CD4-positive, alpha-beta T cell treated with Interleukin-21 for 1 hour (primary cell): Measurements from ENCODE around the gene GBA3.

Experiments used
- DNase-seq: peaks from one replicate; pipeline ENCODE4 v3.0.0-alpha.2; 2020

Gene GBA3

DNA sequence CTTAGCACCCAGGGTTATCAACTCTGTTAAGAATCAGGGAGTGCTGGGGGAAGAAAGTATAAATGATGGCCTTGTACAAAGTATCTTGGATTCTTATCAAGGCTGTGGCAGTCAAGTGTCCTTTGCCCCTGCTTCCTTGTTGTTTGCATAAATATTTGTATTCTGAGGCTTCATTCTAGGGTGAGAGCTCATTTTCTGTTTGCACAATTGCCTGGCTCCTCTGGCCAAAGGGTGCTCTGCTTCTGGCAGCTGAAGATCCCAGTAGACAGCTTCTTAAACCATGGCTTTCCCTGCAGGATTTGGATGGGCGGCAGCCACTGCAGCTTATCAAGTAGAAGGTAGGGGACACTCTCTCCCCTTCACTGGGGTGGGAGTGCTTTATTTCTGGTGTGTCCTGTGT lies at the start of gene GBA3:
Gene GBA3 (plus strand): TSS at position 202 of the 400 bp plus-strand sequence.
- DNase-seq, result no peak

DNA sequence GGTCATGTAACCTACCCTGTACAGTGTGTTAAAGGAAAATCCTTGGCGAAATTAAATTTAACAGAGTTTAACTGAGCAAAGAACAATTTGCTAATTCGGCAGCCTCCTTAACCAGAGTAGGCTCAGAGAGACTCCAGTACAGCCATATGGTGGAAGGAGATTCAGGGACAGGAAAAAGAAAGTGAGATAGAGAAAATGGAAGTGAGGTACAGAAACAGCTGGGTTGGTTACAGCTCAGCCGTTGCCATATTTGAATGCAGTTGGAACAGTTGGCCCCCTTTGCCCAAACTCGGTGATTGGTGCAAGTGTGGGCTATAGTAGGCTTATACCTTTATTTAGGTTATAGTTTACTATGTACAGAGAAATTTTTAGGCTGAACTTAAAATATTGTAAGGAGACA lies 48.8 kb upstream of the GBA3 start:
- no peak for DNase-seq

DNA sequence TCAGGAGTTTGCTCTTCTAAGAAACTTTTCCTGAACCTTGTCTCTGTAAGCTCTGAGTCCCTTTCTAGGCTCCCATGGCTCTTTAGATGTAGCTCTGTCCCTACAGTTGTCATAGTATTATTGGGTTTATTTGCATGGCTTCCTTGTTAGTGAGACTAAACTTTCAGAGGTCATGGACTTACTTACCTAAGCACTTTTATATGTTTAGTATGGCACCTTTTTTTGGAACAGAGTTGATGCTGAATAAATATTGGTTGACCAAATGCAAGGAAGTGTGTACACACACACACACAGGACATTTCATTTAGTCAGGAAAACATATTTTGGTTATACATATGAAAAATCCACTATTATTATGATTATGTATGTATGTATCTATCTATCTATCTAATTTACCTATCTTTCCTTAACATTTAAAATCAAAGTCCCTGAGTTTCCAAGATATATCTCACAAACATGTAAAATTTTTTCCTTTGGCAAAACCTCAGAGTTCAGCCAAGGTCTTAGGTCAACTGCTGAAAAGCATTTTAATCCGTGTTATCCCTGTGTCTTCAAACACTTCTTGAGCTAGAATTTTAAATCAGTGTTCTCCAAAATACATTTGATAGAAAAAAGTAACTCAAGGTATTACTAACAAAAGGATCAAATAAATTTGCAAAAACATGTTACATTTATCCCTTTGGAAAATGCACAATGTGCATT lies 47.1 kb upstream of the GBA3 start:
- DNase-seq, result no peak

DNA sequence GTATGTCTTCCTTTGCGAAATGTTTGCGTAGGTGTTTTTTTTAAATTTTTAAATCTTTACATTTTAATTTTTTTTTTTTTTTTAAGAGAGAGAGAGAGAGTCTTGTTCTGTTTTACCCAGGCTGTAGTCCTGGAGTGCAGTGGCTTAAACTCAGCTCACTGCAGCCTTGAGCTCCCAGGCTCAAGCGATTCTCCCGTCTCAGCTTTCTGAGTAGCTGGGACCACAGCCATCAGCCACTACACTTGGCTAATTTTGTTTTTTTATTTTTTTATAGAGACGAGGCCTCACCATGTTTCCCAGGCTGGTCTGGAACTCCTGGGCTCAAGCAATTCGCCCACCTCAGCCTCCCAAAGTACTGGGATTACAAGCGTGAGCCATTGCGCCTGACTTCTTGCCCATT lies 43.7 kb upstream of the GBA3 start:
- DNase-seq, result no peak

DNA sequence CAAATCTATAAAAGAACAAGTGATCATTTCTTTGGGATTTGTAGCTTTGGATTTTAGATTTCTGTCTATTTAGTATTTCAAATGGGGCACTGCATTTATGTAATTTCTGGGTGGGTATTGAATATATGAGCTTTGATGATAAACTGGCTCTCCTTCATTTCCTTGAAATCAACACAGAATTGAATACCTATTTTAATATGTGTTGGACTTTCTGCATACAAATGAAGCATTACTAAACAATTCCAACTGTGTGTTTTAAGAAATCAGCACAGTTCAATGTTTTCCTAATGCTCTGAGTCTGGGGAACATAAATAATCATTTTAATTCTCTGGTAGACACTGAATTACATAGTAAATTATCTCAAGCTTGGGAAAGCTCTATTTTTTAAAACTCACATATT lies 42.0 kb upstream of the GBA3 start:
- no peak for DNase-seq

DNA sequence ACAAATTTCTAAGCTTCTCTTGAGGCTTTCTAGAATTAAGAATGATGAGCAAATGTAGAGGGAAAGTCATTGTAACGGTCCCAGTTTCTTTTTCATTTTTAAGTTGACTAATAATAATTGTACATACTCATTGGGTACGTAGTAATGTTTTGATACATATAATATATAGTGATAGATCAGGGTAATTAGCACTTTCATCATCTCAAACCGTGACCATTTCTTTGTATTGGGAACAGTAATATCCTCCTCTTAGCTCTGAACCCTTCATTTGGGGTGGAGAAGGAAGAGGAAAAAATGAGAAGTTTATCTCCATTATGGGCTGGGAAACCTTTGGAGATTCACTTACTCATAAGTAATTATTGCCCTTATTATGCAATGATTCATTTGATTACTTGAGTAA lies 39.0 kb upstream of the GBA3 start:
- no peak for DNase-seq

DNA sequence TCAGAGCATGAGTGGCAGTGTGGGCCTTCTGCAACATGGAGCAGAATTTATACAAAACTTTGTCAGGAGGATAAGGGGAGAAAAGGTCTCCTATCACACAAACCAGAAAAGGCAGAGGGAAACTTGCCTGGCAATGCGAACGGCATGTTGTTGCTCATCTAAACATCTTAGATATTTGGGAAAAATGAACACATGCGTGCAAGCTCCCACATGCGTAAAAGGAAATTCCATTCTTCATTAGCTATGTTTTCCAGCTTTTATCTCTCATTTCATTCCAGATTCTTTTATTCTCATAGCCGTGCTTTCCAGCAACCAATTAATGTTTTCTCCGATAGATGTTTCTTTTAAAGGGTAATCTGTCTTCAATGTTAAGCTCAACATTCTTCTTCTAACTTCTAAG lies 31.3 kb upstream of the GBA3 start:
- no peak for DNase-seq

DNA sequence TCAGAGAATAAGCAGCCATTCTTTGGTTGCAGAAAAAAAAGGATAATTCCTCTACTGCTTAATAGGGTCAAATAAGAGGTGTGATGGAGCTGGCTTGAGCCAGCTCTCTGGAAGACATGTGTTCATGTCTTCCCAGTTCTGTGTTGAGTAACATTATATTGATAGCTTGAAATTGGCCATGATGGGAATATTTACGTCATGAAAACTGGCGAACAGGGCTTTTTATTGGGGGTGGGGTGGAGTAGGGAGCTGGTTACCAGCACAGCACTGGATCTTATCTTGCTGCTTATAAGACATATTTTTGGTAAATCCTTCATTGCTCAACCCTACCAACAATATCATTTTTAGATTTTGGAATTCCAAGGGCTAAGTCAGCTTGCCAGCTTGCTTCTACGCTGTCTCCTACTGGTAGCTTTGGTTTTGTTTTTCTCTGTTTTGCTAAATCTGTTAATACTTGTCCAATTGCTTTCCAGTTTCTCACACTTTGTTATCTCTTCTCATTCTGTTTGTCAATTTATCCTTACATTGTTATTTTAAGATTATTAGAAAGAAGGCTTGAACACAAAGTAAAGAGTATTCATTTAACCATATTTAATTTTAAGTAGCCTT lies 25.3 kb upstream of the GBA3 start:
- no peak for DNase-seq

DNA sequence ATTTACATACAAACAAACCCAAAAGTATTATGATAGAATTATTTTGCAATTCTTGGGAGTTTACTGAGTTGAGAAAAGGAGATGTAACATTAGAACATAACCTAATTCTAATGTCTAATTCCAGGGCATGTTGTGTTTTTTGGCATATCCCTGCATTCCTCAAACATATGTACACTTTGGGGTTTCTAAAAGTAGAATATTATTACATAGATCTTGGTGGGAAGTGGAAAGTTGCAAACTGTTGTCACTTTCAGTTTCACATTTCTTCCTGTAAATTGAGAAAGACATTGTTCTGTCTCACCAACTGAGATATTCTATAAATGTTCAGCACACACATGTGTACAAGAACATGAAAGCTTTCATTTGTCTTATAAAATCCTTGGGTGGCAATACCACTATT lies 24.4 kb upstream of the GBA3 start:
- no peak for DNase-seq

DNA sequence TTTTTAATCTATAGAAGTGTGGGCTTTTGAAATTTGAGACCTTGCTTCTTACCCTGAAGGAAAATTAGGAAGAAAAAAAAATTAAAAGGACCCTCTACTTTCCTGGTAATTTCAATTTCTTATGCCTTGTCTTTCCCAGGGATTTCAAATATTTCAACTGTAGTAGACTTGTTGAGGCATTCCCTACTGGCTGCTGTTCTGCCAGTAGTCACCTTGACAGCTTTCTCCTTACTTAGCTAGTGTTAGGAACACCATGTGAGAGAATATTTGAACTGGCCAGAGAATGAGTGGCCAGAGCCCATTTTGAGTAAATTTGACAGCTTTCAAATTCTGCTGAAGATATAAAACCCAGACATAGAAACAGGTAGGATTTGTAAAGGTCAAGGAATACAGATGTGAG lies 24.0 kb upstream of the GBA3 start:
- DNase-seq, result no peak

DNA sequence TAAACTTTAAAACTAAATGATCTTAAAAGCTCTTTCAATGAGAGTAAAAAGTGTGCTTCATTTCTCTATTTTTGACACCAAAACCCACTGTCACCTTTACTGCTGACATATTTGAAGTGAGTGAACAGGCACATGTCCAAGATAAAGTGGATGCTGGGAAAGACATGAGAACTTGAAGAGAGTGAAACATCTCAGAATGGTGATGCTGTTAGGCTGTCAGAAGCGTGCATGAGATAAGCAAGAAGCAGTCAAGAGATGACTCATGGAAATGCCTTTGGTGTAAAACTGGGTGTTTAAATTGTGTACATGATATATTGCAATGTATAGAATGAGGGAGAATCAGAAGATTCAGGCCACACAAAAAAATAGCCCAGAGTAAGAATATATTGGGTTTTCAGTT lies 21.8 kb upstream of the GBA3 start:
- no peak for DNase-seq

DNA sequence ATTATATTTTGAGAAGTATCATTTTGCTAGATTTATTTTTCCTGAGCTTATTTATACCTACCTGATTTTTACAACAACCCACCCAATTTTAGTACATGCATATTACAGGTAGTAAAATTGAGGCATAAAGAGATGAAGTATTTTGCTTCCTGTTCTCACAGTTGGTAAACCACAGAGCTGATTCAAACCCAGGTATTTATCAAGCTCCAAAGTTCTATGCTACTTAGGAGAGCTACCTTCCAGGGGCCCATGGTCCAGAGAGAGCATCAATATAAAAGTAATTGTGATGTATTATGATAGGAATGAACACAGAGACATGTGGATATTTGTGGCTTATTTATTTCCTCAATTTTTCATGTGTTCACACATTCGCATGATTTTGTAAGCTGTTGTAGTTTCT lies 20.2 kb upstream of the GBA3 start:
- no peak for DNase-seq

DNA sequence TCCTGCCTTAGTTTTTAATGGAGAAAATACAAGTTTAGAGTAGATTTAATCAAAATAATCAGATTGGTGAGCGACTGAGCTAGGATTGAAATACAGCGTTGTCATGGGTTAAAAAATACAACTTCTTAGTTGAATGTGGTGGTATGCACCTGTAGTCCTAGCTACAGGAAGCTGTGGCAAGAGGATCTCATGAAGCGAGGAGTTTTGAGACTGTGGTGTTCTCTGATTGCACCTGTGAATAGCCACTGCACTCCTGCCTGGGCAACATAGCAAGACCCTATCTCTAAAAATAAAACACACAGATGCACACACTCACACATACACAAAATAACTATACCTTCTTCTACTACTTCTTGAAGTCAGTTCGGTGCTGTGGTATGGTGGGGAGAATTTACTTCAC lies 19.8 kb upstream of the GBA3 start:
- DNase-seq, result no peak

DNA sequence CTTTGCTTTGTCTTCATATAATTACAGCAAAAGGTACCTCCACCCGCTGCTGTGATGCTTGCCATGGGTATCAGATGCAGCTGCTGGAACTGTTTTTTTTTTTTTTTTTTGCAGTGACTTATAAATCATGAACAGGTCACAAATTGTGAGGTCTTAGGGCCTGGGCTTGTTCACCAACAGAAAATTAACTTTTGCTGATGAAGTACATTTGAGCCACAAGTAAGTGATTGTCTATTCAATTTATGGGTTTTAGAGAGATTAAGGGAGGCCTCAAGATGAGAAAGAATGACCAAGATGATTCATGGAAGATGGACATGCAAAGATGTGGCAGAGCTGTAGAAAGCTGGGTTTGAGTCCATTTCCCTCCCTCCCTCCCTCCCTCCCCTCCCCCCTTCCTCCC lies 18.0 kb upstream of the GBA3 start:
- no peak for DNase-seq

DNA sequence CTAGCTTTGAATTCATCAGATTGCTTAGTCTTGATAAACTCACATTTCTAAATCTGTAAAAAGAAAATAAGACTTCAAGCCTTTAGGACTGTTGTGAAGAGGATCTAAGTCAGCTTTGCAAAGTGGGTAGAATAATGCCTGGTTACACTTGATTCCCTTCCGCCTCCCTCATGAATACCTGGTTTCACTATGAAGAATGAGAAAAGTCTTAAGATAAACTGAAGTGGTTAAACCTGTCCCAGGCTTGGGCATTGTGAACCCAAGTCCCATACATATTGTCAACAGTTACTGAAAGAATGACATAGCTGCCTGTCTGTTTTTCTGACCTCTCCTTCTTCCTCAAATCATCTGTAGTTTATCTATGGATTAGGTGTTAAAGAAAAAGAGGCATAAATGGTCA lies 16.7 kb upstream of the GBA3 start:
- DNase-seq, result no peak

DNA sequence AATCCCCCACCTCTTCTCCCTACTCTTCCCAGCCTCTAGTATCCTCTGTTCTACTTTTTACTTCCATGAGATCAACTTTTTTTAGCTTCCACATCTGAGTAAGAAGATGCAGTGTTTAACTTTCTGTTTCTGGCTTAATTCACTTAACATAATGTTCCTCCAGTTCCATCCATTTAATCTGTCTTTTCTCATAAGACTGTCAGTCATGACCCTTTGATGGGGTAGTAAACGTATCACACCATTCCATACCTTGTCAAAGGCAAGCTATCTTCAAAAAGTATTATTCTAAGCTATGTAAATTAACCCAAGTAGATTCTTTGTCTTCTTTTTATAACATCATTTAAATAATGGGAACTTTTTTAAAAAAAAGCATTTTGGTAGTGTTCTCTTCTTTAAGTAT lies 15.0 kb upstream of the GBA3 start:
- no peak for DNase-seq

DNA sequence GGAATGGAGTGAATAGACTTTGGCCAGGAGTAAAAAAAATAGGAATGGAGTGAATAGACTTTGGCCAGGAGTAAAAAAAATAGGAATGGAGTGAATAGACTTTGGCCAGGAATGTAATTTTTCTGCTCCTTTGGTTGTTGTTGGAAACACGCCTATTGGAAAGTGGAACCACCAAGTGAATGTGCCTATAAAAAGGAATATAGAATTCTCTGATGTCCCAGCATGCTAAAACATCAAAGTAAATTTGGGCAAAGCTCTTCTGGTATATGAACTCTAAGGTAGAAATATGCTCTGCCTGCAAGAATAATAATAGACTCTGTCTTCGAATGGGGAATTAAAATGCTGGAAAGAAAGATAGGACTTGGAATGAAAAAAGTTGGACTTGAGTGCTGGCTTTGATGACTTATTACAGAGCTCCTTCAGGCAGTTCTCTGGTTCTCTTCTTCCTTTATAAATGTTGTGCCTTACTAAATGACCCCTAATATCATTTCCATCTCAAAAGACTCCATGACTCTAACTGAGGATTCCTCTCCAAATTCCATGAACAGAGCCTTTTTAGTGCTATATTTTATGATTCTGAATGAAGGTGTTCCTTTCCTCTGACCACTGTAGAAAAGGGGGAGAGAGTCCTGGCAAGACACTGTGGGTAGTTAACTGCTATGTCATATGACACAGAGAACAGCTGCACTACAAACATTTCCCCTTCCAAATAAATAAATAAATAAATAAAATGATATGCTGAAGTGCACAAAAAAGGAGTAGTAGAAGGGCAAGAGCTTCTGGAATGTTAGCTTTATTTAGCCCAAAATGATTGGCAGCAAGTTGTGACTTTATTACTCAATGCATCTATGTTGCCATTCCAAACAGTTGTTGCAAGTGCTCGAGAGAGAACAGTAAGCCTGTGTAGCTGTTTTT lies 13.5 kb upstream of the GBA3 start:
- no peak for DNase-seq

DNA sequence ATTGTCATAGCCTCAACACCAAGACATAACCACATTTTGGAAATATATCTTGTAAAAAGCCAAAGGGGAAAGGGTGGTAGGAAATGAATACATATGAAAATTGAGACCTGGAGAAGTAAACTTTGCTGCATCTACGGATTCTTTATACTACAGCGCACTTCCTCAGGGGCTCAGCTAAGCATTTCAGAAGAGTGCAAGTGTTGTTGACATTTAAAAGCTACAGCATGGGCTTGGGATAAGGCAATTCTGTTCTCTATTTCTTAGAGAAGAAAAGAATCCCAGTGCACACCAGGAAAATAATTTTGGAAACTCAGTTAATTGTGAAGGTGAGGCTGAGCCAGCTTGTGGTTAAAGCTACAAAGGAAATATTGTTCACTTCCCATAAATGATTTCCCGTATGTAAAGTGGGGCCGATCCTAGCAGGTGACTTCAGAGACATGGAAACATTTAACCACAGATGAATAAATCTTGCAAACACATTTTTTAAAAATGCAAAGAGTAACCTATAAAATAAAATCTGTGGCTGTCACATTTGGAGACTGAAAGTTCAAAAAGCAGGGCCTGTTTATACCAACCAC lies 12.6 kb upstream of the GBA3 start:
- no peak for DNase-seq

DNA sequence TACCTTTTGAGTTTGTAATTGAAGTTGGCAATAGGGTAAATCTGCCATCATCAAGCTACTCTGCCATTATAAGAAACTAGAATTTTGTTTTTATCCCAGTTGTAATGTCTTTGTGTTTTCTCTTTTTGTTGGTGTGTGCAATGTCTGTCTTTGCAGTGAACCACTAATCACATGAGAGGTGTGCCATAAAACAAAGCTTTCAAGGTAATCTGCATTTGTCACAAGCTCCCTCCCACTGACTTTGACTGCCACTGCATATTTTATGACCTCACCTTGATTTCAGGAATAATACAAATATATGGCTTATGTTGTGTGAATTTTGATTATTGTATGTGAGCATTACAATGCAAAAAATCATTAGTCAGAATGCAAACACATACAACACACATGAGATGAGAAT lies 9.0 kb upstream of the GBA3 start:
- DNase-seq, result no peak

DNA sequence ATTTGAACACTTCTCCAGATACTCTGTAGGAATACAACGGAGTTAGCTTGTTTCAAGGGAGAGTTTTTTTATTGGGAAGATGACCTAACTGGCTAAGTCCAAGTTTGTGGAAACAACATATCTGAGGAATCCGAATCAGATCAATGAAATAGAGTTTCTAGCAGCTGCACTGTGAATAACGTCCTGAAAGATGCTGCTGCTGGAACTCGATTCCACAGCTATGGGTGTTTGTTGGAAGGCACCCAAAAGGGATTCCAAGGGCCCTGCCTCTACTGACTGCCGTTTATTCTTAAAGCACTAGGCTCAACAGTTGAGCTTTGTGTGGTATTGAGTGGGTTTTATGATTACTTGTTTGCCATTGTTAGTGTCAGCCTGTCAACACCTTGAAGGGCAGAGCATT lies 6.6 kb upstream of the GBA3 start:
- DNase-seq, result no peak

DNA sequence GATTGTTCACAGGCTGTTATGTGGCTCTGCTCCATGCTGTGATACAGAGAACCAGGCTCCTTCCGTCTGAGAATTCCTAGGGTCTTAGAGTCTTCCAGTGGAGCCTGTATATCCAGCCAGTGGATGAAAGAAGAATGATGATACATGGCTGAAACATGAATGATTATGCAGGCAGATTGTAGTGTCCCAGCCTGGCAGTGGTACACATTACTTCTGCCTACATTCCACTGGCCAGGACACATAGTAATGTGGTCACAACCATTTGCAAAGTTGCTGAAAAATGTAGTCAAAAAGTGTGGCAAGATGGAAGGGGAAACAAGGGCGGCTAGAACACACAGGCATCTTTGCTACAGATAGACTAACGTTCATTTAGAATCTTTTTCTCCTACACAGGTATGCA lies 4.5 kb upstream of the GBA3 start:
- DNase-seq, result no peak

DNA sequence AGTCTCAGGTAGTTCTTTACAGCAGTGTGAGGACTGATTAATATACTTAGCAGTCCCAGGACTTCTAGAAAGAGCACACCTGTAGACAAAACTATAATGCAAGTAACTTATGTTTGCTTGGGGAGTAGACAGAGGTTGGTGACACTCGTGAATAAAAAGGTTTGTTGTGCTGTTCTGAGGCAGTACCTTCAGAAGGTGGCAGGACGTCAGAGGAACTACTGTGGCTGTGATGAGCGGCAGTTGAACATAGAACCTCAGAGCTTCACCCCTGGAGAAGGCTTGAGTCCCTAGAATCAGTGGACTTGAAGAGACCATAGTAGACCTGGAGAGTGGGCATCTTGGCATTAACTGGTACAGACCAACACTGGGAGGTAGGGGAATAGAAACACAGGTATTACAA lies 3.3 kb upstream of the GBA3 start:
- no peak for DNase-seq

DNA sequence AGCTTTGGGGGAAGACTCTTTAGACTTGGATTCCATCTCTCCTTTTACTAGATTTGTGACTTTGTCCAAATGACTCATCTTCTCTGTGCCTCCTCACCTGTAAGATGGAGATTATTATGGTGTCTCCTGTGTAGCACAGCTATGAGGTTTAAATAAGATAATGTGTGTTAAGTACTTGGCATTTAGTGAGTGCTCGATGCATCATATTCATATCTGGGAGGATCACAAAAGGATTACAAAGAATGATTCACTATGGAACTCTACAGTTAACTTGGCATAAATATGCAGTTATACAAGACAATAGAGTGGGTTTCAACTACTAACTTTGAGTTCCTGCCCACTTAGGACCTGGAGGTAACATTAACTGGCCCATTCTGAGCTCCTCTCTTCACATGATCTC lies 2.3 kb downstream of the GBA3 start:
- DNase-seq, result no peak

DNA sequence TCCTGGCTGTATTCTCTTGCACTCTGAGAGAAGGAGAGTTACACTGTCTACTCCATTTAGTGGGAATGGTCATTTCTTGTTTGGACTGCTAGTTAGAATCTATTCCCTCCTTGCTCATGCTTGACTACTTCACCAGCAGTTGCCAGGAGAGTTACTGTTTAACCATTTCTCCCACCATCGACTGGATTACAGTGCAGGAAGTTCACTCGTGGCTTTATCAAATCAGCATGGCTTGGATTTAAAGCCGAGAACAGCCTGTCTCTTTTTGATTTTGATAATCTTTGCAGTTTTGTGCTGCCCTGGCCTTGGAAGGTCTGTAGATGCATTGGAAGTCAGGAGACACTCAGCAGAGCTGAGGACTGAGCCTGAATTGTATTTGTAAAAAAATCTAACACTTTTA lies 3.2 kb downstream of the GBA3 start:
- DNase-seq, result no peak
